Adrenal gland (tissue), 12 donors: Measurements from ENCODE around the gene POLR3E. TPM values are rescaled to one million over a fixed set of nuclear protein-coding genes. Genes with fewer than 3 reads are reported as not detected.

ENCODE experiments used
- DNase-seq, 7 donors: peaks; one replicate each; pipeline ENCODE4 v3.0.0-alpha.2; 2019 to 2020
- H3K27ac ChIP-seq, 5 donors: fragments of 200-600 bp; sonication (generic) in 4 of 5; 1 replicate in 3 of 5; 2 replicates in 2 of 5; pipeline versions ENCODE4 v1.5.1 to v1.8.0; 2016 to 2020; ENCODE audit warnings: mild to moderate bottlenecking in 1 of 5
- H3K27me3 ChIP-seq: fragments of 200-600 bp; 2 replicates; pipeline ENCODE4 v1.8.0; 2021
- H3K36me3 ChIP-seq, 2 donors: fragments of 200-600 bp; replicated peaks in 1 of 2; 1 replicate in 1 of 2; 2 replicates in 1 of 2; pipeline versions ENCODE4 v1.5.1 to v1.8.0; 2018 to 2022
- H3K4me1 ChIP-seq, 2 donors: fragments of 200-600 bp; replicated peaks in 1 of 2; 1 replicate in 1 of 2; 2 replicates in 1 of 2; pipeline versions ENCODE4 v1.5.1 to v1.8.0; 2018 to 2021
- H3K4me3 ChIP-seq, 4 donors: fragments of 200-600 bp; sonication (generic) in 3 of 4; one replicate each; pipeline ENCODE4 v1.5.1; 2016 to 2018
- H3K9me3 ChIP-seq, 3 donors: fragments of 200-600 bp; sonication (generic) in 1 of 3; replicated peaks in 1 of 3; 1 replicate in 2 of 3; 2 replicates in 1 of 3; pipeline versions ENCODE4 v1.5.1 to v1.8.0; 2016 to 2021
- POLR2A ChIP-seq, 2 donors: fragments of 450-650 bp; IDR thresholded peaks; one replicate each; pipeline ENCODE4 v1.6.1; 2017; ENCODE audit warnings: antibody characterized with exemption in 2 of 2, mild to moderate bottlenecking in 2 of 2, moderate library complexity in 1 of 2
- WGBS, 4 donors: extraction: QIAGEN DNeasy Blood & Tissue Kit in 2 of 4; methylation state at CpG; one replicate each; pipeline versions ENCODE4 v1.1.5 to v1.1.7; 2013 to 2017; 5-methylcytosine and 5-hydroxymethylcytosine counted together
- intact Hi-C, 2 donors: fragments of 100-400 bp; cut with DNase I; formaldehyde crosslinking; loops; one replicate each; pipeline versions ENCODE4 v1.14.1 to v1.15.0; 2022 to 2023
- polyA plus RNA-seq, 3 donors: library from polyadenylated mRNA; stranded (reverse); fragments of 200-250 nt in 2 of 3; fragments of 350-450 nt in 1 of 3; fragmentation: Illumina TruSeq in 1 of 3; extraction: RNeasy Lipid Tissue Mini Kit (QIAGEN cat#74804) in 1 of 3; gene quantifications; one replicate each; pipeline ENCODE4 v1.2.3, GENCODE V29; 2013 to 2014
- total RNA-seq, 9 donors: library from RNA; depleted of rRNA in 4 of 9; stranded (reverse); fragments of >200 nt in 4 of 9; fragments of 120-200 nt in 1 of 9; fragmentation: NEBNext Ultra II Directional in 1 of 9; extraction: Animal tissue kit (Norgen Biotek cat#: 25700) in 1 of 9; gene quantifications; one replicate each; pipeline versions ENCODE4 v1.1.0 to v1.2.4, GENCODE V29; 2013 to 2023
- TF ChIP-seq, protein P1 (sequence below), 6 experiments: fragments of 450-650 bp in 4 of 6; fragments of 200-600 bp in 2 of 6; sonication (generic) in 1 of 6; IDR thresholded peaks; 1 replicate in 5 of 6; 2 replicates in 1 of 6; pipeline versions ENCODE4 v1.5.1 to v1.8.0; 2016 to 2021; ENCODE audit warnings: antibody characterized with exemption in 6 of 6, mild to moderate bottlenecking in 2 of 6, moderate library complexity in 1 of 6
- donor health status: healthy with polysubstance abuse.
- donor health status: Bipolar disorder and iron deficiency.
- donor health status: DM: yes; HTN: yes; CAD: no.
- donor health status: DM: no; HTN: no; CAD: no.
- donor health status: DM: no; HTN: no; CAD: no.
- donor health status: DM: yes; HTN: yes; CAD: no.

Gene POLR3E
- total and polyA plus RNA-seq, 12 donors = 43.8 to 99.4 (median 51.5) TPM

DNA sequence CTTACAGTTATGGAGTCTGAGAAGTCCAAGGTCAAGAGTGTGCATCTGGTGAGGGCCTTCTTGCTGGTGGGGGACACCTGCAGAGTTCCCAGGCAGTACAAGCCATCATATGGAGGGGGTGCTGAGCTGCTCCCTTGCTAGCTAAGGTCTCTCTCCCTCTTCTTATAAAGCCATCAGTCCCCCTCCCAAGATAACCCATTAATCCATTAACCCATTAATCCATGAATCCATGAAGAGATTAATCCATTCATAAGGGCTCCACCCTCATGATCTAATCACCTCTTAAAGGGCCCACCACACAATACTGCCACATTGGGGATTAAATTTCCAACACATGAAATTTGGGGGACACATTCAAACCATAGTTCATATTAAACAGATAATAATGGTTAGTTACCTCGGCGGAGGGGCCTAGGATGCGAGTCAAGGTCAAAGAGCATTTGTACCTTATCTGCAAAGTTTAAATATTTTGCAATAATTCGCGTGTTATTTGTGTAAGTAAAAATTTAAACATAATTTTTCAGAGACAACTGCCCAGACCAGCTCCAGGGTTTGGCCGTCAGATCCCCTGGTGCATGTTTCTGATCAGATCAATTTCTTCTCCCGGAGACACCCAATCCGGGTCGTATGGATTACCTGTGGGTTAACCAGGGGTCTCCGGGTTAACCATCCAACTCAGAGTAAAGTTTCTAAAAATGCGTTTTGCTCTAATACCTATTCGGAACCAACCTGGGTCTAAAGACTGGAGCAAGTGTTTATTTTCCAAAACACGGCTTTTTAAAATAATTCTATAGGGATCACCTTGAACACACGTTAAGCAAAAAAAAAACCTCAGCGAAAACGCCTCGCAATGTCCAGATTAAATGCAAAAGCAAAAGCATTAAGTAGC is 740 bp upstream of the POLR3E start:
- 1 to 4% (median 2%) methylated on average over 17 of the region's 17 CpGs for WGBS, 4 donors
- Histone ChIP-seq H3K36me3 (no peaks in the 10 kb centered on the region), H3K27ac (peak overlapping the region in 2 of 5 donors; percentile 49 to 53), H3K9me3 (no peaks in the 10 kb centered on the region), H3K4me3 (peak overlapping the region in 2 of 4 donors; percentile 41 to 77), H3K27me3 (no peaks in the 10 kb centered on the region), H3K4me1 (peaks cover 17 to 31% of the 10 kb centered on the region in 2 donors)
- TF ChIP-seq, protein P1, sequence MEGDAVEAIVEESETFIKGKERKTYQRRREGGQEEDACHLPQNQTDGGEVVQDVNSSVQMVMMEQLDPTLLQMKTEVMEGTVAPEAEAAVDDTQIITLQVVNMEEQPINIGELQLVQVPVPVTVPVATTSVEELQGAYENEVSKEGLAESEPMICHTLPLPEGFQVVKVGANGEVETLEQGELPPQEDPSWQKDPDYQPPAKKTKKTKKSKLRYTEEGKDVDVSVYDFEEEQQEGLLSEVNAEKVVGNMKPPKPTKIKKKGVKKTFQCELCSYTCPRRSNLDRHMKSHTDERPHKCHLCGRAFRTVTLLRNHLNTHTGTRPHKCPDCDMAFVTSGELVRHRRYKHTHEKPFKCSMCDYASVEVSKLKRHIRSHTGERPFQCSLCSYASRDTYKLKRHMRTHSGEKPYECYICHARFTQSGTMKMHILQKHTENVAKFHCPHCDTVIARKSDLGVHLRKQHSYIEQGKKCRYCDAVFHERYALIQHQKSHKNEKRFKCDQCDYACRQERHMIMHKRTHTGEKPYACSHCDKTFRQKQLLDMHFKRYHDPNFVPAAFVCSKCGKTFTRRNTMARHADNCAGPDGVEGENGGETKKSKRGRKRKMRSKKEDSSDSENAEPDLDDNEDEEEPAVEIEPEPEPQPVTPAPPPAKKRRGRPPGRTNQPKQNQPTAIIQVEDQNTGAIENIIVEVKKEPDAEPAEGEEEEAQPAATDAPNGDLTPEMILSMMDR (IDR thresholded peaks at IDR 0.05) = no peak
- TF ChIP-seq POLR2A (IDR thresholded peaks at IDR 0.05) = no peak
- intact Hi-C loops = loop anchor here (2.0 to 10.0 kb wide), 3 partner anchors 99 to 292 kb away; partner anchors contain the start of genes MOSMO (in 1 of the 2) and PDZD9 (in 1 of the 2)
- DNase-seq = no peak

DNA sequence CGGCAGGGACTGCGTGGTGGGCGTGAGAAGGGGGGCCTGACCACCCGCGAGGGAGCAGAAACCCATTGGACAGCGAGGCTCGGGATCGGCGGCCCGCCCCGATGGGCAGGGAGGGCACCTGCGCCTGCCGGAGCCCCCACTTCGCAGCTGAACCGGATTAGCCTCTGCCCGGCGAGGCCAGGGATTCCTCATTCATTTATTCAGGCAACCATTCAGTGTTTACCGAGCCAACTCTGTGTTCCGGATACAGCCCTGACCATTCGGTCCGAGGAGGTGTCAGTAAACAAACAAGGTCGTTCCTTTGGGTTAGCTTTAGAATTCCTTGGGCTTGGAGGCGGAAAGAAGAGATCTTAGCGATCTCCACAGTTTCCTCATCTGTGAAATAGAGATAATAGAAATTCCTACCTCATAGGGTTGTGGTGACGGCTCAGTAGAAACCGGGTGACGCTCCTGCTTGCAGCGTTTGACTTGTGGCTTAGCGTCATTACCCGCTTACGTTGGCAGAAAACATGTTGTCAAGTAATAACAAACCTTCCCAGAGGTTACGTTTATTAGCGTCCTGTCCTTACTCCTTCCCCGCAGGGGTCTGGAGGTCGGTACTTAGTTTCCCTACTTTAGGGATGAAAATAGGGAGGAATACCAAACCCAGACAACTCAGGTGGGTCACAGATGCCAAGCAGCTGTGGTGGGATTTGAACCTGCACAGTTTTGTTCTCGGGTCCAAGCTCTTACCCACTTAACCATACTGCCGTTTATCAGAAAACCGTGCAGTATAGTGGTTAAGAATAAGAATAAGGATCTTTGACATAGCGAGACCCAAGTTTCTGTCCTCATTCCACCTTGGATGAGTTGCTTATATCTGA is 893 bp downstream of the POLR3E start:
- H3K9me3 ChIP-seq = no peaks in the 10 kb centered on the region
- H3K4me3 ChIP-seq = peak overlapping the region; percentile 39 to 85 (median 63)
- H3K27ac ChIP-seq = peak overlapping the region; percentile 85 to 97 (median 96)
- H3K27me3 ChIP-seq = no peaks in the 10 kb centered on the region
- intact Hi-C loops = loop anchor here (2.0 to 10.0 kb wide), 3 partner anchors 101 to 293 kb away; partner anchors contain the start of genes MOSMO (in 1 of the 2) and PDZD9 (in 1 of the 2)
- peak in 1 of 2 donors; percentile 57 for TF ChIP-seq POLR2A (IDR thresholded peaks at IDR 0.05)
- TF ChIP-seq, protein P1 (IDR thresholded peaks at IDR 0.05) = no peak
- DNase-seq = peak; percentile 75 to 95 (median 84)
- H3K4me1 ChIP-seq = peaks cover 4 to 18% of the 10 kb centered on the region in 2 donors
- H3K36me3 ChIP-seq = peaks cover 0 to 10% of the 10 kb centered on the region in 2 donors
- 0% methylated on average over 18 to 39 of the region's 39 CpGs for WGBS, 4 donors

DNA sequence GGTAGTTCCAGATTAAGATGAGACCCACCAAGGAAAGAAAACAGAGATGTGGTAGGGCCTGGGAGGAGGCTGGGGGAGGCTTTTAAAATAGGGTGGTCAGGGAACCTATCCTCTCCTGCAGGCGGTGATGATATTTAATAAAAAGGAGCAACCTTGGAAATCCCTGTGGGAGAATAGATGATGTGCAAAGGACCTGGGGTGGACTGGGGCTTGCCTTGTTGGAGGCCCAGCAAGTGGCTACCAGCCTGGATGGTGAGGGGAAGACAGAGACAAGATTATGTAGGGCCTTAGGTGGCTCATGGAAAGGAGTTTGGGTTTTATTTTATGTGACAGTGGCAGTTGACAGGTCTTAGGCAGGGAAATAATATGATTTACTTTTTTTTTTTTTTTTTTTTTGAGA is 1.8 kb downstream of the POLR3E start:
- peaks cover 4 to 18% of the 10 kb centered on the region in 2 donors for H3K4me1 ChIP-seq
- H3K9me3 ChIP-seq = no peaks in the 10 kb centered on the region
- no peak overlapping the region for H3K4me3 ChIP-seq
- no peak for DNase-seq
- peaks cover 0 to 16% of the 10 kb centered on the region in 2 donors for H3K36me3 ChIP-seq
- intact Hi-C loops = loop anchor here in 1 of 2 donors (5.0 to 10.0 kb wide), 2 partner anchors 102 to 294 kb away; partner anchors contain the start of genes MOSMO and PDZD9
- 95 to 100% (median 98%) methylated on average over 1 of the region's 1 CpG for WGBS, 4 donors
- no peaks in the 10 kb centered on the region for H3K27me3 ChIP-seq
- H3K27ac ChIP-seq = peak overlapping the region in 4 of 5 donors; percentile 96 to 97 (median 96)
- TF ChIP-seq POLR2A (IDR thresholded peaks at IDR 0.05) = no peak
- TF ChIP-seq, protein P1 (IDR thresholded peaks at IDR 0.05) = no peak
